ENCODE measurements around the gene E2F8. TPM values are rescaled to one million over a fixed set of nuclear protein-coding genes. Genes with fewer than 3 reads are reported as not detected.

E2F8 gene
- total and polyA plus RNA-seq, 9 of the 15 experiments (the other 6 are each of a cell fraction or from before 2014, with no cell fraction given), result 6.9 to 23.6 (median 12.1) TPM

DNA sequence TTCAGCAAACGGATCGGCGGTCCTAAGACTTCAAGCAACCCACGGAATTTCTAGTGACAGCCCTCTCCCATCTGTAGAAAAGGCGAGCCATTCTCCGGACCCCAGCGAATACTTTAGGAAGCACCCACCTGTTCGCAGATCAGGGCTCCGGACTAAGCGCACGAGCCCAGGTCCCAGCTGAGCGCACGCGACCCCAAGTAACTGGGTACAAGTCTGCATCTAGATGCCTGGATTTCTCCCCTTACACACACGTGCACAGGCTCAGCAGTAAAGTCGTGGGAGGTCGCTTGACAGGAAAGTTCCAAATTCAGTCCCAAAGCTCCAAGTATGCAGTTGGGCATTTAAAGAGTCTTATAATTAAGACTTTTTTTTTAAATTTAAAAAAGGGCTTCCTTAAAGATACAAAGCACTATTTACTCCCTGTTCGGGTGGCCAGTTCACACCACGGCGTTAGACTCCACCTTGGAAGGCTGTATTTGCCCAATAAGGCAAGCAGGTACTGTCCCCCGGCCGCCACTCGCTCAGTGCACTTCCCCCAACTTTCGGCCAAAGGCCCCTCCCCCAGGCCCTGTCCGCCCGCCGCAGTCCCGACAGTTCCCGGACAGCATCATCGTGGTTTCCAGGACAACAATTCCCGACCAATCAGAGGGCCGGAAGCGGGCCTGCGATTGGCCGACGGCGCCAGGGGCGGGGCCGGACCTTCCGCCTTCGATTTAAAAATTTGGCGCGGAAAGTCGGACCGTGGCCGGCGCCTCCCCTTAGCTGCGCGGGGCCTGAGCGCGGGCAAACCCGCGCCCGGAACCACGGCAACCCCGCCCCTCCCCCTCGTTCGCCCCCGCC is at the start of gene E2F8 (continued):
- TF ChIP-seq SMAD2 (IDR thresholded peaks at IDR 0.05; ENCODE audit: low read depth, low read length) (no peak), NR2C2 (CRISPR knock-in tag; IDR thresholded peaks at IDR 0.05) (no peak), NR2C2 (tag; IDR thresholded peaks at IDR 0.05) (no peak), LCOR (CRISPR knock-in tag; IDR thresholded peaks at IDR 0.05) (peak; percentile 52; the same call in 1 of the 2 replicates), SMARCE1 (IDR thresholded peaks at IDR 0.05) (peak; percentile 15; the same call in 1 of the 2 replicates), FOXP1 (CRISPR knock-in tag; IDR thresholded peaks at IDR 0.05) (no peak), KLF13 (tag; IDR thresholded peaks at IDR 0.05; ENCODE audit: borderline replicate concordance, low read depth) (no peak), TEAD4 (IDR thresholded peaks at IDR 0.05; ENCODE audit: low read length) (no peak), TEAD4 (CRISPR knock-in tag; IDR thresholded peaks at IDR 0.05; ENCODE audit: borderline replicate concordance) (no peak), JUN (IDR thresholded peaks at IDR 0.05; ENCODE audit: borderline replicate concordance, low read depth, low read length) (no peak), JUN (CRISPR knock-in tag; IDR thresholded peaks at IDR 0.05; ENCODE audit: borderline replicate concordance) (no peak), GATAD2B (IDR thresholded peaks at IDR 0.05; ENCODE audit: borderline replicate concordance) (0 out of 2 replicates have a peak, but pooled peaks have one; percentile 24), NFATC3 (IDR thresholded peaks at IDR 0.05) (no peak)
- TF ChIP-seq, protein P1, sequence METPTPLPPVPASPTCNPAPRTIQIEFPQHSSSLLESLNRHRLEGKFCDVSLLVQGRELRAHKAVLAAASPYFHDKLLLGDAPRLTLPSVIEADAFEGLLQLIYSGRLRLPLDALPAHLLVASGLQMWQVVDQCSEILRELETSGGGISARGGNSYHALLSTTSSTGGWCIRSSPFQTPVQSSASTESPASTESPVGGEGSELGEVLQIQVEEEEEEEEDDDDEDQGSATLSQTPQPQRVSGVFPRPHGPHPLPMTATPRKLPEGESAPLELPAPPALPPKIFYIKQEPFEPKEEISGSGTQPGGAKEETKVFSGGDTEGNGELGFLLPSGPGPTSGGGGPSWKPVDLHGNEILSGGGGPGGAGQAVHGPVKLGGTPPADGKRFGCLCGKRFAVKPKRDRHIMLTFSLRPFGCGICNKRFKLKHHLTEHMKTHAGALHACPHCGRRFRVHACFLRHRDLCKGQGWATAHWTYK (CRISPR knock-in tag; IDR thresholded peaks at IDR 0.05), result no peak
- TF ChIP-seq, protein P2, sequence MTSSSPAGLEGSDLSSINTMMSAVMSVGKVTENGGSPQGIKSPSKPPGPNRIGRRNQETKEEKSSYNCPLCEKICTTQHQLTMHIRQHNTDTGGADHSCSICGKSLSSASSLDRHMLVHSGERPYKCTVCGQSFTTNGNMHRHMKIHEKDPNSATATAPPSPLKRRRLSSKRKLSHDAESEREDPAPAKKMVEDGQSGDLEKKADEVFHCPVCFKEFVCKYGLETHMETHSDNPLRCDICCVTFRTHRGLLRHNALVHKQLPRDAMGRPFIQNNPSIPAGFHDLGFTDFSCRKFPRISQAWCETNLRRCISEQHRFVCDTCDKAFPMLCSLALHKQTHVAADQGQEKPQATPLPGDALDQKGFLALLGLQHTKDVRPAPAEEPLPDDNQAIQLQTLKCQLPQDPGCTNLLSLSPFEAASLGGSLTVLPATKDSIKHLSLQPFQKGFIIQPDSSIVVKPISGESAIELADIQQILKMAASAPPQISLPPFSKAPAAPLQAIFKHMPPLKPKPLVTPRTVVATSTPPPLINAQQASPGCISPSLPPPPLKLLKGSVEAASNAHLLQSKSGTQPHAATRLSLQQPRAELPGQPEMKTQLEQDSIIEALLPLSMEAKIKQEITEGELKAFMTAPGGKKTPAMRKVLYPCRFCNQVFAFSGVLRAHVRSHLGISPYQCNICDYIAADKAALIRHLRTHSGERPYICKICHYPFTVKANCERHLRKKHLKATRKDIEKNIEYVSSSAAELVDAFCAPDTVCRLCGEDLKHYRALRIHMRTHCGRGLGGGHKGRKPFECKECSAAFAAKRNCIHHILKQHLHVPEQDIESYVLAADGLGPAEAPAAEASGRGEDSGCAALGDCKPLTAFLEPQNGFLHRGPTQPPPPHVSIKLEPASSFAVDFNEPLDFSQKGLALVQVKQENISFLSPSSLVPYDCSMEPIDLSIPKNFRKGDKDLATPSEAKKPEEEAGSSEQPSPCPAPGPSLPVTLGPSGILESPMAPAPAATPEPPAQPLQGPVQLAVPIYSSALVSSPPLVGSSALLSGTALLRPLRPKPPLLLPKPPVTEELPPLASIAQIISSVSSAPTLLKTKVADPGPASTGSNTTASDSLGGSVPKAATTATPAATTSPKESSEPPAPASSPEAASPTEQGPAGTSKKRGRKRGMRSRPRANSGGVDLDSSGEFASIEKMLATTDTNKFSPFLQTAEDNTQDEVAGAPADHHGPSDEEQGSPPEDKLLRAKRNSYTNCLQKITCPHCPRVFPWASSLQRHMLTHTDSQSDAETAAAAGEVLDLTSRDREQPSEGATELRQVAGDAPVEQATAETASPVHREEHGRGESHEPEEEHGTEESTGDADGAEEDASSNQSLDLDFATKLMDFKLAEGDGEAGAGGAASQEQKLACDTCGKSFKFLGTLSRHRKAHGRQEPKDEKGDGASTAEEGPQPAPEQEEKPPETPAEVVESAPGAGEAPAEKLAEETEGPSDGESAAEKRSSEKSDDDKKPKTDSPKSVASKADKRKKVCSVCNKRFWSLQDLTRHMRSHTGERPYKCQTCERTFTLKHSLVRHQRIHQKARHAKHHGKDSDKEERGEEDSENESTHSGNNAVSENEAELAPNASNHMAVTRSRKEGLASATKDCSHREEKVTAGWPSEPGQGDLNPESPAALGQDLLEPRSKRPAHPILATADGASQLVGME (CRISPR knock-in tag; IDR thresholded peaks at IDR 0.05), result no peak
- TF ChIP-seq, protein P3, sequence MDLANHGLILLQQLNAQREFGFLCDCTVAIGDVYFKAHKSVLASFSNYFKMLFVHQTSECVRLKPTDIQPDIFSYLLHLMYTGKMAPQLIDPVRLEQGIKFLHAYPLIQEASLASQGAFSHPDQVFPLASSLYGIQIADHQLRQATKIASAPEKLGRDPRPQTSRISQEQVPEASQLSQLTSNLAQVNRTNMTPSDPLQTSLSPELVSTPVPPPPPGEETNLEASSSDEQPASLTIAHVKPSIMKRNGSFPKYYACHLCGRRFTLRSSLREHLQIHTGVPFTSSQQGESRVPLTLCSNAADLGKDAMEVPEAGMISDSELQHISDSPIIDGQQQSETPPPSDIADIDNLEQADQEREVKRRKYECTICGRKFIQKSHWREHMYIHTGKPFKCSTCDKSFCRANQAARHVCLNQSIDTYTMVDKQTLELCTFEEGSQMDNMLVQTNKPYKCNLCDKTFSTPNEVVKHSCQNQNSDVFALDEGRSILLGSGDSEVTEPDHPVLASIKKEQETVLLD (IDR thresholded peaks at IDR 0.05), result no peak
- TF ChIP-seq, protein P4, sequence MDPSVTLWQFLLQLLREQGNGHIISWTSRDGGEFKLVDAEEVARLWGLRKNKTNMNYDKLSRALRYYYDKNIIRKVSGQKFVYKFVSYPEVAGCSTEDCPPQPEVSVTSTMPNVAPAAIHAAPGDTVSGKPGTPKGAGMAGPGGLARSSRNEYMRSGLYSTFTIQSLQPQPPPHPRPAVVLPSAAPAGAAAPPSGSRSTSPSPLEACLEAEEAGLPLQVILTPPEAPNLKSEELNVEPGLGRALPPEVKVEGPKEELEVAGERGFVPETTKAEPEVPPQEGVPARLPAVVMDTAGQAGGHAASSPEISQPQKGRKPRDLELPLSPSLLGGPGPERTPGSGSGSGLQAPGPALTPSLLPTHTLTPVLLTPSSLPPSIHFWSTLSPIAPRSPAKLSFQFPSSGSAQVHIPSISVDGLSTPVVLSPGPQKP (CRISPR knock-in tag; IDR thresholded peaks at IDR 0.05), result no peak
- TF ChIP-seq, protein P5, sequence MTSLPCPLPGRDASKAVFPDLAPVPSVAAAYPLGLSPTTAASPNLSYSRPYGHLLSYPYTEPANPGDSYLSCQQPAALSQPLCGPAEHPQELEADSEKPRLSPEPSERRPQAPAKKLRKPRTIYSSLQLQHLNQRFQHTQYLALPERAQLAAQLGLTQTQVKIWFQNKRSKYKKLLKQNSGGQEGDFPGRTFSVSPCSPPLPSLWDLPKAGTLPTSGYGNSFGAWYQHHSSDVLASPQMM (CRISPR knock-in tag; IDR thresholded peaks at IDR 0.05), result no peak

Measured in K562 (cell line).